ENCODE measurements around the gene UBE2E2. TPM values are rescaled to one million over a fixed set of nuclear protein-coding genes. Genes with fewer than 3 reads are reported as not detected.
A peak's percentile ranks its signal among the peaks of the same experiment; 100 is the strongest.

The UBE2E2 gene
- total RNA-seq, 1 donor from 2014 or later: 61.3 TPM

DNA sequence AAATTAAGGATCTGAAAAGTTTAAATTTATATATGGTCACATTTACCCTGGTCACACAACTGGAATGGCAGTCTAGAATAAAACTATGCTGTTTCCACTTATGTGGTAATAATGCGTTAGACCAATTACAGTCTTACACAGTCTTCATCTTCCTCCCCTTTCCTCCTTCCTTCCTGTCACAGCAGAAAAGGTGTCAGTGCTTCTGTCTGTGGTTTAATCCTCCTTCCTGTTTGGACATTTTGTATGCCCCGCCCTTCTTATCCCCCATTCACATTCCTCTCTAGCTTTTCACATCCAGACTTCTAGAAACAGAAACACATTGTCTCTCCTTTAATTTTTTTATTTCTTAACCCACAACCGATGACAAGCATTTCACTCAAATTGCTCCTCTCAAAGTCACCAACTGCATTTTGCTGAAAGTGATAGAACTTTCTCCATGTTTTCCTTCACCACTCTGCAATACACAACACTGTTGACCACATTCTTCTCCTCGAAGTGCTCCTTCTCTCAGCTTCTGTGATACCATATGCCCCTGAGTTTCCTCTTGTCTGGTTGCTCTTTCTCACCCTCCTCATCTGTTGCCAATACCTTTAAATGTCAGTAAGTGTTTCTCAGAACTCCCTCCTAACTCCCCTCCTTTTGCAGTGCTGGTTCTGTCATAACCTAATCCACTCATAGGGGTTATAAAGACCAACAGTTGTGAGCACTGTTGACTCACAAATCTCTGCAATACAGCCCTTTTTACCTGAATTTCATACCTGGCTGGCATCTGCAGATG is 271.6 kb downstream of the UBE2E2 start:
- FAIRE-seq: no peak
- Histone ChIP-seq H3K36me3 (ENCODE audit: control insufficient read depth, insufficient read depth, low read length) (no peaks in the 10 kb centered on the region), H3K27me3 (ENCODE audit: control insufficient read depth, insufficient read depth, low read length) (no peaks in the 10 kb centered on the region), H3K4me3 (ENCODE audit: low read depth, low read length) (no peak overlapping the region)
- TF ChIP-seq, protein P1, sequence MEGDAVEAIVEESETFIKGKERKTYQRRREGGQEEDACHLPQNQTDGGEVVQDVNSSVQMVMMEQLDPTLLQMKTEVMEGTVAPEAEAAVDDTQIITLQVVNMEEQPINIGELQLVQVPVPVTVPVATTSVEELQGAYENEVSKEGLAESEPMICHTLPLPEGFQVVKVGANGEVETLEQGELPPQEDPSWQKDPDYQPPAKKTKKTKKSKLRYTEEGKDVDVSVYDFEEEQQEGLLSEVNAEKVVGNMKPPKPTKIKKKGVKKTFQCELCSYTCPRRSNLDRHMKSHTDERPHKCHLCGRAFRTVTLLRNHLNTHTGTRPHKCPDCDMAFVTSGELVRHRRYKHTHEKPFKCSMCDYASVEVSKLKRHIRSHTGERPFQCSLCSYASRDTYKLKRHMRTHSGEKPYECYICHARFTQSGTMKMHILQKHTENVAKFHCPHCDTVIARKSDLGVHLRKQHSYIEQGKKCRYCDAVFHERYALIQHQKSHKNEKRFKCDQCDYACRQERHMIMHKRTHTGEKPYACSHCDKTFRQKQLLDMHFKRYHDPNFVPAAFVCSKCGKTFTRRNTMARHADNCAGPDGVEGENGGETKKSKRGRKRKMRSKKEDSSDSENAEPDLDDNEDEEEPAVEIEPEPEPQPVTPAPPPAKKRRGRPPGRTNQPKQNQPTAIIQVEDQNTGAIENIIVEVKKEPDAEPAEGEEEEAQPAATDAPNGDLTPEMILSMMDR (IDR thresholded peaks at IDR 0.05; ENCODE audit: insufficient read depth, low read length, severe bottlenecking): no peak
- no peak for DNase-seq (ENCODE audit: low read depth)

DNA sequence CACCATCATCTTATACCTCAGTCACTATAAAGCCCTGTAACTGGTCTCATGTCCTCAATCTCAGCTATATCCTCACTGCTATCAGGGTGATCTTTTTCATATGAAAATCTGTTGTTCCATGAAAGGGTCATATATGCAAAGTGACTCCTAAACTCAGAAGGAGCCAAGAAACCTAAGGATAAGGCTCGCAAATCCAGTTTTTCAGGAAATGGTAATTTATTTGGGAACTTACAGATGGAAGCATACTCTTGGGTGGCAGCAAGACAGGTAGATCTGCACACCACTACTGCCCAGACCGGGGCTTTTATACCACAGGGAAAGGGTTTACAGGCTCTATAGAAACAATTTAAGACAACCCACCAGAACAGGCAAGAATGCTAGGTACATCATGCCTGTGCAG is 272.3 kb downstream of the UBE2E2 start:
- DNase-seq (ENCODE audit: low read depth): no peak
- no peaks in the 10 kb centered on the region for H3K36me3 ChIP-seq (ENCODE audit: control insufficient read depth, insufficient read depth, low read length)
- no peak overlapping the region for H3K4me3 ChIP-seq (ENCODE audit: low read depth, low read length)
- FAIRE-seq: no peak
- H3K27me3 ChIP-seq (ENCODE audit: control insufficient read depth, insufficient read depth, low read length): no peaks in the 10 kb centered on the region
- TF ChIP-seq, protein P1 (IDR thresholded peaks at IDR 0.05; ENCODE audit: insufficient read depth, low read length, severe bottlenecking): no peak

GRCh38 chr3:23479026-23479425 is 275.9 kb downstream of the UBE2E2 start:
- TF ChIP-seq, protein P1 (IDR thresholded peaks at IDR 0.05; ENCODE audit: insufficient read depth, low read length, severe bottlenecking): no peak
- FAIRE-seq: peak; percentile 90
- no peak overlapping the region for H3K4me3 ChIP-seq (ENCODE audit: low read depth, low read length)
- DNase-seq (ENCODE audit: low read depth): peak; percentile 59
- H3K27me3 ChIP-seq (ENCODE audit: control insufficient read depth, insufficient read depth, low read length): no peaks in the 10 kb centered on the region
- H3K36me3 ChIP-seq (ENCODE audit: control insufficient read depth, insufficient read depth, low read length): no peaks in the 10 kb centered on the region

- FAIRE-seq (no peak), DNase-seq (ENCODE audit: low read depth) (no peak)
- TF ChIP-seq, protein P1 (IDR thresholded peaks at IDR 0.05; ENCODE audit: insufficient read depth, low read length, severe bottlenecking): no peak
- H3K4me3 ChIP-seq (ENCODE audit: low read depth, low read length): no peak overlapping the region
- H3K27me3 ChIP-seq (ENCODE audit: control insufficient read depth, insufficient read depth, low read length): no peaks in the 10 kb centered on the region
- H3K36me3 ChIP-seq (ENCODE audit: control insufficient read depth, insufficient read depth, low read length): no peaks in the 10 kb centered on the region
These were observed 276.6 kb downstream of the UBE2E2 start for GRCh38 chr3:23479615-23480328.

- Histone ChIP-seq H3K36me3 (ENCODE audit: control insufficient read depth, insufficient read depth, low read length) (no peaks in the 10 kb centered on the region), H3K27me3 (ENCODE audit: control insufficient read depth, insufficient read depth, low read length) (no peaks in the 10 kb centered on the region), H3K4me3 (ENCODE audit: low read depth, low read length) (no peak overlapping the region)
- no peak for DNase-seq (ENCODE audit: low read depth)
- FAIRE-seq: no peak
- TF ChIP-seq, protein P1 (IDR thresholded peaks at IDR 0.05; ENCODE audit: insufficient read depth, low read length, severe bottlenecking): no peak
These were observed 277.2 kb downstream of the UBE2E2 start for GRCh38 chr3:23480329-23480714.
